Body of pancreas (tissue), 4 donors: ENCODE measurements around the gene DPH1. TPM values are rescaled to one million over a fixed set of nuclear protein-coding genes. Genes with fewer than 3 reads are reported as not detected.
"Not testable (repeated sequence)": the region's sequence is repeated elsewhere in the genome, so short reads cannot be mapped to it uniquely, and the experiment has no call there.

Experiments used
- ATAC-seq: fragments of 150-250 bp; one replicate; pipeline ENCODE4 v1.9.1; 2016
- DNase-seq, 4 donors: peaks; one replicate each; pipeline ENCODE4 v3.0.0-alpha.2; 2019
- H3K27ac ChIP-seq, 4 donors: fragments of 200-600 bp; sonication (generic); 1 replicate in 3 of 4; 2 replicates in 1 of 4; pipeline versions ENCODE4 v1.5.1 to v1.6.1; 2016 to 2019; ENCODE audit warnings: mild to moderate bottlenecking in 1 of 4, mixed read lengths in 1 of 4, moderate library complexity in 1 of 4
- H3K27me3 ChIP-seq, 2 donors: fragments of 200-600 bp; sonication (generic); one replicate each; pipeline ENCODE4 v1.6.0; 2016; ENCODE audit warnings: mild to moderate bottlenecking in 1 of 2
- H3K36me3 ChIP-seq, 2 donors: fragments of 200-600 bp; sonication (generic); replicated peaks in 1 of 2; 2 replicates each; pipeline ENCODE4 v1.5.1; 2016; ENCODE audit warnings: low read depth in 2 of 2; ENCODE audit not compliant: insufficient read depth in 1 of 2
- H3K4me1 ChIP-seq: fragments of 200-600 bp; sonication (generic); one replicate; pipeline ENCODE4 v1.6.0; 2016
- H3K4me3 ChIP-seq, 2 donors: fragments of 200-600 bp; sonication (generic); 1 replicate in 1 of 2; 2 replicates in 1 of 2; pipeline ENCODE4 v1.5.1; 2016 to 2019
- H3K9me3 ChIP-seq, 3 donors: fragments of 200-600 bp; sonication (generic); 1 replicate in 2 of 3; 2 replicates in 1 of 3; pipeline ENCODE4 v1.5.1; 2016
- POLR2A ChIP-seq, 3 donors: fragments of 450-650 bp; IDR thresholded peaks; one replicate each; pipeline ENCODE4 v1.6.1; 2016; ENCODE audit warnings: antibody characterized with exemption in 3 of 3, mild to moderate bottlenecking in 2 of 3
- WGBS, 2 donors: methylation state at CpG; one replicate each; pipeline ENCODE4 v1.1.5; 2017; 5-methylcytosine and 5-hydroxymethylcytosine counted together
- intact Hi-C: fragments of 100-400 bp; cut with DNase I; formaldehyde crosslinking; loops from one replicate; pipeline ENCODE4 v1.15.1; 2023
- total RNA-seq, 2 donors: library from RNA; depleted of rRNA; stranded (reverse); fragments of >200 nt; gene quantifications; one replicate each; pipeline ENCODE4 v1.1.0, GENCODE V29; 2016
- TF ChIP-seq, protein P1 (sequence below), 7 experiments: fragments of 450-650 bp in 4 of 7; fragments of 200-600 bp in 3 of 7; sonication (generic) in 3 of 7; IDR thresholded peaks; one replicate each; pipeline ENCODE4 v1.5.1; 2016 to 2019; ENCODE audit warnings: antibody characterized with exemption in 7 of 7

Gene DPH1
- 10 to 100 TPM; 34.8 to 77.8 TPM for total RNA-seq

DNA sequence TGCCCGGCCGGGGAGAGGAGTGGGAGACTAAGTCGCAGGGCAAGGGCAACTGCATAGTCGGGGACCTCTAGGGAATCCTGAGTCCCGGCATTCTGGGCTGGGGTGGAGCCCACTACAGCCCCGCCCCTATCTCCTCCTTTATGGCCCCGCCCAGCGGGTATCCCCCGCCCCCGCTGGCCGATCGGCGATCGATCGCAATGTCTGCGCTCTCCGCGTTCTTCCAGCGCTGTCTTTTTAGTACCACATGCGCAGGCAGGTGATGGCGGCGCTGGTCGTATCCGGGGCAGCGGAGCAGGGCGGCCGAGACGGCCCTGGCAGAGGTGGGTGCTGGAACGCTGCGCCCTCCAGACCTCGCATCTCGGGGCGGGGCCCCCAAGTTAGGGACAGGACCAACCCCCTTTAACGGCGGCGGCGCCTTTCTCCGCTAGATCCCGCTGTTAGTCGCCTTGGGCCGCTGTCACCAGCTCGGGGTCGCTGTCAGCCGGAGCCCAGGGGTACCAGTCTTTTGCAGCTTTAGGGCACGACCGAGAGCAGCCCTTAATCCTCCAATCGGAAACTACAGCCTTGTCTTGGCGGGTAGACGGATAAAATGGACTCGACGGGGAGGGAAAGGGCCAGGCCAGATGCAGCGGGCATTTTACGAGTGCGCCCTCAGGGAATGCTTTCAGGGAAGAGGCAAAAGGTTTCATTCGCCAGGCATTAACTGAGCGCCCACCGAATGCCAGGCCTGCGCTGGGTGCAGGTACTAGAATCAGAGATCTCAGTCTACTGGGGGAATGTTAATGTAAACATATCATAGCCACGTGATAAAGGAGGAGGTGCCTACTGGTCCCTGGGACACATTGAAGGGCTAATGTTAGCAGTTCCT lies at the start of gene DPH1:
Gene DPH1 (plus strand): TSS at position 243 of the 868 bp plus-strand sequence. CDS start 17 bp downstream, at position 260.
- Histone ChIP-seq H3K36me3 (no peaks in the 10 kb centered on the region), H3K27me3 (no peaks in the 10 kb centered on the region), H3K9me3 (no peaks in the 10 kb centered on the region), H3K4me3 (peak within 1 kb of the TSS; percentile 66 to 100), H3K4me1 (peaks cover 38% of the 10 kb centered on the region), H3K27ac (peak within 1 kb of the TSS; percentile 6 to 75 (median 35))
- intact Hi-C loops = loop anchor here (5.0 kb wide), 1 partner anchor 123 kb away; no protein-coding TSS in a partner anchor
- peak; percentile 84 for ATAC-seq
- peak; percentile 89 to 92 (median 91) for DNase-seq
- peak; percentile 27 to 76 (median 72) for TF ChIP-seq POLR2A (IDR thresholded peaks at IDR 0.05)
- TF ChIP-seq, protein P1, sequence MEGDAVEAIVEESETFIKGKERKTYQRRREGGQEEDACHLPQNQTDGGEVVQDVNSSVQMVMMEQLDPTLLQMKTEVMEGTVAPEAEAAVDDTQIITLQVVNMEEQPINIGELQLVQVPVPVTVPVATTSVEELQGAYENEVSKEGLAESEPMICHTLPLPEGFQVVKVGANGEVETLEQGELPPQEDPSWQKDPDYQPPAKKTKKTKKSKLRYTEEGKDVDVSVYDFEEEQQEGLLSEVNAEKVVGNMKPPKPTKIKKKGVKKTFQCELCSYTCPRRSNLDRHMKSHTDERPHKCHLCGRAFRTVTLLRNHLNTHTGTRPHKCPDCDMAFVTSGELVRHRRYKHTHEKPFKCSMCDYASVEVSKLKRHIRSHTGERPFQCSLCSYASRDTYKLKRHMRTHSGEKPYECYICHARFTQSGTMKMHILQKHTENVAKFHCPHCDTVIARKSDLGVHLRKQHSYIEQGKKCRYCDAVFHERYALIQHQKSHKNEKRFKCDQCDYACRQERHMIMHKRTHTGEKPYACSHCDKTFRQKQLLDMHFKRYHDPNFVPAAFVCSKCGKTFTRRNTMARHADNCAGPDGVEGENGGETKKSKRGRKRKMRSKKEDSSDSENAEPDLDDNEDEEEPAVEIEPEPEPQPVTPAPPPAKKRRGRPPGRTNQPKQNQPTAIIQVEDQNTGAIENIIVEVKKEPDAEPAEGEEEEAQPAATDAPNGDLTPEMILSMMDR (IDR thresholded peaks at IDR 0.05) = peak in 2 of 7 experiments; percentile 7 to 29
- WGBS, 2 donors = 1 to 7% methylated on average over 11 to 59 of the region's 59 CpGs

DNA sequence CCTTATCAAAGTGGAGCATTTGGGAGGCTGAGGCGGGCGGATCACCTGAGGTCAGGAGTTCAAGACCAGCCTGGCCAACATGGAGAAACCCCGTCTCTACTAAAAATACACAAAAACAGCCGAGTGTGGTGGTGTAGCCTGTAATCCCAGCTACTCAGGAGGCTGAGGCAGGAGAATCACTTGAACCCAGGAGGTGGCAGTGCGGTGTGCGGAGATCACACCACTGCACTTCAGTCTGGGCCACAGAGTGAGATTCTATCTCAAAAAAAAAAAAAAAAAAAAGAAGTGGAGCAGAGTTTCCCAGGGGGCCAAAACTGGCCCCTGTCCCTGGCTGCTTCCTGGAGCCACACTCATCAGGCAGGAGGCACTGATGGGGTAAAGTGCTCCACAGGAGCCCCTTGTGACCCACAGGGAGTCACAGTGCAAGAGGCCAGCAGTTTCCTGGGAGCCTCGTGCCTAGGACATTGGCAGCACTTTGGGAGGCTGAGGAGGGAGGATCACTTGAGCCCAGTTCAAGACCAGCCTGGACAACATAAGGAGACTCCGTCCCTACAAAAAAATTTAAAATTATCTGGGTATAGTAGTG lies 49.2 kb upstream of the DPH1 start:
- H3K4me1 ChIP-seq = peaks cover 7% of the 10 kb centered on the region
- no peak for ATAC-seq
- no peaks in the 10 kb centered on the region for H3K9me3 ChIP-seq
- 82 to 90% methylated on average over 8 of the region's 8 CpGs for WGBS, 2 donors
- H3K27ac ChIP-seq = no peak overlapping the region
- intact Hi-C loops = no loop called here
- TF ChIP-seq, protein P1 (IDR thresholded peaks at IDR 0.05) = no peak
- H3K4me3 ChIP-seq = no peak overlapping the region
- DNase-seq = no peak
- H3K36me3 ChIP-seq = no peaks in the 10 kb centered on the region
- H3K27me3 ChIP-seq = no peaks in the 10 kb centered on the region

DNA sequence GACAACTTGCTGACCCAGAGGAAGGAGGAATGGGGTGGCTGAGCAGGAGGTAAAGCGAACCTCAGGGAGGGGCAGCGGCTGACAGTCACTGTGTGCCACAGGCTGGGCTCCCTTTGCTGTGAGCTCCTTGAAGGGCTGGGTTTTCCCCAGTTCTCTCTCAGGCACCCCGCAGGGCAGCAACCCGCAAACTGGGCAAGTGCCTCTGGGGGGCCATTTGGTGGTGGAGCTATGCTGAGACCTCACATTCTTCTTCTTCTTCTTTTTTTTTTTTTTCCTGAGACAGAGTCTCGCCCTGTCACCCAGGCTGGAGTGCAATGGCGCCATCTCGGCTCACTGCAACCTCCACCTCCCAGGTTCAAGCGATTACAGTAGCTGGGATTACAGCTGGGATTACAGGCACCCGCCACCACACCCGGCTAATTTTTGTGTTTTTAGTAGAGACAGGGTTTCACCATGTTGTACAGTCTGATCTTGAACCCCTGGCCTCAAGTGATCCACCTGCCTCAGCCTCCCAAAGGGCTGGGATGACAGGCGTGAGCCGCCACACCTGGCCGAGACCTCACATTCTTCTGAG lies 47.1 kb upstream of the DPH1 start:
- H3K4me3 ChIP-seq, H3K27me3 ChIP-seq, H3K27ac ChIP-seq, DNase-seq, intact Hi-C loops, H3K9me3 ChIP-seq, ATAC-seq, H3K36me3 ChIP-seq: not testable (repeated sequence)
- peaks cover 10% of the 10 kb centered on the region for H3K4me1 ChIP-seq
- 88 to 90% methylated on average over 10 to 13 of the region's 13 CpGs for WGBS, 2 donors

DNA sequence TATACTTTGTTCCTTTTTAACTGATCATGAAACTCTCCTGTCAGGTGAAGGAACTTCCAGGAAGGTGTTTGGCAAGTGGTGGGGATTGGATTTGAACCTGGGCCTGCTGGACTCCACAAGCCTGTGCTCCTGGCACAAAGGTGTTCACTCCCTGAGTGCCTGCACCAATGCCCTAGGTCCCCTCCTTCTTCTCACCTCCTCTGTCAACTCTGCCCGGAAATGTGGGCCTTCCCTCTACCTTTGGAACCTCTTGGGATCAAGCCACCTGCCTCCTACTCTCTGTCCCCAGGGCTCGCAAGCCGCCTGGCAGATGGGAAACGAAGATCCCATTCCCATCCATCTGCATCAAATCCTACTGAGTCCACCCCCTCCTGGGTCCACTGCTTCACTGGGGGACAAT lies 44.9 kb upstream of the DPH1 start:
- no peak for DNase-seq
- H3K27me3 ChIP-seq = no peaks in the 10 kb centered on the region
- whole genome bisulfite sequencing, 2 donors = 84 to 98% methylated on average over 4 of the region's 4 CpGs
- ATAC-seq = no peak
- intact Hi-C loops = no loop called here
- peaks cover 10% of the 10 kb centered on the region for H3K4me1 ChIP-seq
- no peaks in the 10 kb centered on the region for H3K9me3 ChIP-seq
- H3K27ac ChIP-seq = no peak overlapping the region
- TF ChIP-seq, protein P1 (IDR thresholded peaks at IDR 0.05) = no peak
- no peak for TF ChIP-seq POLR2A (IDR thresholded peaks at IDR 0.05)
- no peaks in the 10 kb centered on the region for H3K36me3 ChIP-seq
- no peak overlapping the region for H3K4me3 ChIP-seq

DNA sequence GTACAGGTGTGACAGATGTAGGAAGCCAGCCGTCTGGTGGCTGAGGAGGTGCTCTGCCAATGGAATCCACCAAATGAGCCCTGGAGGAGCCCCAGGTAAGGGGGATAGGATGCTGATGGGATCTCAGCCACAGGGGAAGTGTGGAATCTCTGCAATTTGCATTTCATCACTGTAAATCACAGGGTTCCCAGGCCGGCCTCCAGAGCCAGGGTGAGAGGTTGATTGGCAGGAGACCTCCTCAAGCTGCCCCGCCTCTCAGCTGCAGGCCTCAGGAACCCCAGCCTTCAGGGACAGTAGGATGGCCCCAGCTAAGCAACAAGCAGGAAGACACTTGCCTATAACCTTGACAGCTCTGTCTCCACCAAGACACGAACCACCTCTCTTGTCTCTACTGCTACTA lies 44.3 kb upstream of the DPH1 start:
- H3K4me1 ChIP-seq = peaks cover 10% of the 10 kb centered on the region
- no peaks in the 10 kb centered on the region for H3K9me3 ChIP-seq
- ATAC-seq = no peak
- TF ChIP-seq, protein P1 (IDR thresholded peaks at IDR 0.05) = no peak
- no peak for TF ChIP-seq POLR2A (IDR thresholded peaks at IDR 0.05)
- H3K27me3 ChIP-seq = no peaks in the 10 kb centered on the region
- intact Hi-C loops = no loop called here
- 85 to 88% methylated on average over 4 of the region's 4 CpGs for WGBS, 2 donors
- DNase-seq = no peak
- no peak overlapping the region for H3K4me3 ChIP-seq
- H3K36me3 ChIP-seq = no peaks in the 10 kb centered on the region
- no peak overlapping the region for H3K27ac ChIP-seq
